RPMI8226 (cell line): Measurements from ENCODE around the gene SENP1.

Source experiments
- DNase-seq: peaks from one replicate; pipeline ENCODE4 v3.0.0-alpha.2; 2015

Gene SENP1

GRCh38 chr12:48063530-48063929 lies 42.3 kb downstream of the SENP1 start:
- DNase-seq: no peak

GRCh38 chr12:48061938-48062719 lies 43.8 kb downstream of the SENP1 start:
- DNase-seq: no peak

GRCh38 chr12:48060474-48060873 lies 45.4 kb downstream of the SENP1 start:
- no peak for DNase-seq

GRCh38 chr12:48058771-48059170 lies 47.1 kb downstream of the SENP1 start:
- DNase-seq: no peak

- no peak for DNase-seq
Observed at GRCh38 chr12:48054955-48055821, 50.7 kb downstream of the SENP1 start.

GRCh38 chr12:48053883-48054282 lies 52.0 kb downstream of the SENP1 start:
- no peak for DNase-seq

GRCh38 chr12:48053122-48053521 lies 52.8 kb downstream of the SENP1 start:
- DNase-seq: no peak

GRCh38 chr12:48051681-48052080 lies 54.2 kb downstream of the SENP1 start:
- no peak for DNase-seq

GRCh38 chr12:48050174-48050573 lies 55.7 kb downstream of the SENP1 start:
- DNase-seq: no peak

- DNase-seq: no peak
Observed at GRCh38 chr12:48045965-48046518, 59.8 kb downstream of the SENP1 start.

GRCh38 chr12:48045061-48045846 lies 60.6 kb downstream of the SENP1 start:
- DNase-seq: no peak

- DNase-seq: no peak
Observed at GRCh38 chr12:48044396-48044795, 61.5 kb downstream of the SENP1 start.

- no peak for DNase-seq
Observed at GRCh38 chr12:48043771-48044170, 62.1 kb downstream of the SENP1 start.

- no peak for DNase-seq
Observed at GRCh38 chr12:48041591-48042423, 64.1 kb downstream of the SENP1 start.

GRCh38 chr12:48040354-48040753 lies 65.5 kb downstream of the SENP1 start:
- DNase-seq: no peak

- DNase-seq: no peak
Observed at GRCh38 chr12:48039151-48039550, 66.7 kb downstream of the SENP1 start.

GRCh38 chr12:48038085-48038484 lies 67.8 kb downstream of the SENP1 start:
- no peak for DNase-seq

GRCh38 chr12:48037267-48037915 lies 68.5 kb downstream of the SENP1 start:
- no peak for DNase-seq

GRCh38 chr12:48036818-48037217 lies 69.1 kb downstream of the SENP1 start:
- DNase-seq: no peak

GRCh38 chr12:48034835-48035805 lies 70.8 kb downstream of the SENP1 start:
- no peak for DNase-seq
